GM12874 (cell line): ENCODE measurements around the gene RAN.

Experiments used
- TF ChIP-seq, protein P1 (sequence below): IDR thresholded peaks from 2 replicates; pipeline ENCODE4 v1.5.1; 2011; ENCODE audit warnings: low read depth, mild to moderate bottlenecking, control low read depth, low read length, moderate library complexity; ENCODE audit not compliant: insufficient read depth

The RAN gene

DNA sequence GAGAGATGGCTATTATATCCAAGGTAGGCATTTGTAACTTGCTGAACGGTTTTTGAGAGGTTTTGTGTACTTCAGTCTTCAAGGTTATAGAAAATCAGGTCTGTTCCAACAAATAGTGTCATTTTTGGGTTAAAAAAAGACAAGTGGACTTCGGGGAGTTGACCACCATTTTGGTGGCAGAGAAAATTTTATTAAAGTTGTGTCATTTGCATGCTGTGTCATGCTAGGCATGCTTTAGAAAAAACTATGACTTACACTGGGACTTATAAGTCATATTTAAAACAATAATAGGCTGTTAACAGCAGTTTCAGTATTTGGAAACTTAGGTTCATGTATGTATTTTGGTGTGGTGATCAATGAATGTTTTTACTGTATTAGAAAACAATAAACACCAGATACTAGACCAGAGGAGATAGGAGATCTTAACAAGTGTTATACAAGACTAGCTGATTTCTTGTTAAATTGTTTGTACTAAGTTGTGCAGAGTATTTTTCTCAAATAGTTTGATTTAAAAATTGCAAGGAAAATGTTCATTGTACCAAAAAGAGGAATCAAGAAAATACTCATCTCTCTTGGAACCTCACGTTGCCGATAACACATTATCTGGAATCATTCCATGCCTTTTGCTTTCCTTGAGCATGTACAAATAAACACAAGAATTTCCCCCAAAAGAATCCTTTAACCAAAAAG is 1.4 kb downstream of the RAN start:
- TF ChIP-seq, protein P1, sequence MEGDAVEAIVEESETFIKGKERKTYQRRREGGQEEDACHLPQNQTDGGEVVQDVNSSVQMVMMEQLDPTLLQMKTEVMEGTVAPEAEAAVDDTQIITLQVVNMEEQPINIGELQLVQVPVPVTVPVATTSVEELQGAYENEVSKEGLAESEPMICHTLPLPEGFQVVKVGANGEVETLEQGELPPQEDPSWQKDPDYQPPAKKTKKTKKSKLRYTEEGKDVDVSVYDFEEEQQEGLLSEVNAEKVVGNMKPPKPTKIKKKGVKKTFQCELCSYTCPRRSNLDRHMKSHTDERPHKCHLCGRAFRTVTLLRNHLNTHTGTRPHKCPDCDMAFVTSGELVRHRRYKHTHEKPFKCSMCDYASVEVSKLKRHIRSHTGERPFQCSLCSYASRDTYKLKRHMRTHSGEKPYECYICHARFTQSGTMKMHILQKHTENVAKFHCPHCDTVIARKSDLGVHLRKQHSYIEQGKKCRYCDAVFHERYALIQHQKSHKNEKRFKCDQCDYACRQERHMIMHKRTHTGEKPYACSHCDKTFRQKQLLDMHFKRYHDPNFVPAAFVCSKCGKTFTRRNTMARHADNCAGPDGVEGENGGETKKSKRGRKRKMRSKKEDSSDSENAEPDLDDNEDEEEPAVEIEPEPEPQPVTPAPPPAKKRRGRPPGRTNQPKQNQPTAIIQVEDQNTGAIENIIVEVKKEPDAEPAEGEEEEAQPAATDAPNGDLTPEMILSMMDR: no peak

DNA sequence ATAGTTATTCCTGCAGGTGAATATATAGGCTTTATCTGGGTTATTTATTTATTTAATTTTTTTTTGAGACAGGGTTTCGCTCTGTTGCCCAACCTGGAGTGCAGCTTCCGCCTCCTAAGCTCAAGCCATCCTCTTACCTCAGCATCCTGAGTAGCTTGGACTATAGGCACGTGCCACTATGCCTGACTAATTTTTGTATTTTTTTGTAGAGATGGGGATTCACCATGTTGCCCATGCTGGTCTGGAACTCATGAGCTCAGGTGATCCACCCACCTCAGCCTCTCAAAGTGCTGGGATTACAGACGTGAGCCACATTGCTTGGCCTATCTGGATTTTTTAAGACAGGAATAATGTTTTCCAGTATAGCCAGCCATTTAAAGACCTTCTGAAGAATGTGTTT is 2.0 kb downstream of the RAN start:
- TF ChIP-seq, protein P1: no peak

DNA sequence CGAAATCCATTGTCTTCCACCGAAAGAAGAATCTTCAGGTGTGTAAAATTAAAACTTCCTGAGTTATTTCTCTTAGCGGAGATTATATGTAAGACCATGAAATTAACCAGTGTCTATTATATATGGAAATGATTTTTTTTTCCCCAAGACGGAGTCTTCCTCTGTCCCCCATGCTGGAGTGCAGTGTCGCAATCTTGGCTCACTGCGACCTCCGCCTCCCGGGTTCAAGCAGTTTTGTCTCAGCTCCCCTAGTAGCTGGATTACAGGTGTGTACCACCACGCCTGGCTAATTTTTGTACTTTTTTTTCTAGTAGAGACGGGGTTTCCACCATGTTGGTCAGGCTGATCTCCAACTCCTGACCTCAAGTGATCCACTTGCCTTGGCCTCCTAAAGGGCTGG is 2.8 kb downstream of the RAN start:
- TF ChIP-seq, protein P1: no peak

DNA sequence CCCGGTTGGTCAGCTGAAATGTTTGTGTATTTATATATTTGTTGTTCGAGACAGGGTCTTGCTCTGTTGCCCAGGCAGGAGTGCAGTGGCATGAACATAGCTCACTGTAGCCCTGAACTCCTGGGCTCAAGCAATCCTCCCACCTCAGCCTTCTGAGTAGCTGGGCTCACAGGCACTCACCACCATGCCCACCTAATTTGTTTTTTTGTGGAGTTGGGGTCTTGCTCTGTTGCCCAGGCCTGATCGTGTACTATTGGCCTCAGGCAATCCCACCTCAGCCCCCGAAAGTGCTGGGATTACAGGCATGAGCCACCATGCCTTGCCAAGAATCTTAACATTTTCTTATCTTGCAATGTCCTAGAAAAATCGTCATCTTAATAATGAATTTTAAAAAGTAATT is 3.3 kb downstream of the RAN start:
- TF ChIP-seq, protein P1: no peak

DNA sequence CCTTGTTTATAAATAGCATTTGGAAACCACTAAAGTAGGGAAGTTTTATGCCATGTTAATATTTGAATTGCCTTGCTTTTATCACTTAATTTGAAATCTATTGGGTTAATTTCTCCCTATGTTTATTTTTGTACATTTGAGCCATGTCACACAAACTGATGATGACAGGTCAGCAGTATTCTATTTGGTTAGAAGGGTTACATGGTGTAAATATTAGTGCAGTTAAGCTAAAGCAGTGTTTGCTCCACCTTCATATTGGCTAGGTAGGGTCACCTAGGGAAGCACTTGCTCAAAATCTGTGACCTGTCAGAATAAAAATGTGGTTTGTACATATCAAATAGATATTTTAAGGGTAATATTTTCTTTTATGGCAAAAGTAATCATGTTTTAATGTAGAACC is 4.4 kb downstream of the RAN start:
- TF ChIP-seq, protein P1: no peak

DNA sequence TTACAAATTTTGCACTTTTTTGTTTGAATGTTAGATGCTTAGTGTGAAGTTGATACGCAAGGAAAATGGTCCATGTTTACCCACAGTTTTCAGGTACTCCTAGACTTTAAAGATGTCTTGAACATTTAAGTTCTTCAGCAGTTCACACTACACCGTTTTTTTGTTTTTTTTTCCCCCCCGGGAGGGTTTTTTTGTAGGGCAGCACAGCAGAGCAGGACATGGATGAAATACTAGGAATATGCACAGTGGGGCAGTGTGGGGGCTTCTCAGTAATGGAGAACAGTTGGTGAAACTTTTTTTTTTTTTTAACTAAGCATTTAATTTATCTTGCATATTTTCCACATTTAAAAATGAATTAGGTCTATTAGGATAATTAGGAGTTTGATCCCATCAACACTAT is 4.9 kb downstream of the RAN start:
- TF ChIP-seq, protein P1: no peak

DNA sequence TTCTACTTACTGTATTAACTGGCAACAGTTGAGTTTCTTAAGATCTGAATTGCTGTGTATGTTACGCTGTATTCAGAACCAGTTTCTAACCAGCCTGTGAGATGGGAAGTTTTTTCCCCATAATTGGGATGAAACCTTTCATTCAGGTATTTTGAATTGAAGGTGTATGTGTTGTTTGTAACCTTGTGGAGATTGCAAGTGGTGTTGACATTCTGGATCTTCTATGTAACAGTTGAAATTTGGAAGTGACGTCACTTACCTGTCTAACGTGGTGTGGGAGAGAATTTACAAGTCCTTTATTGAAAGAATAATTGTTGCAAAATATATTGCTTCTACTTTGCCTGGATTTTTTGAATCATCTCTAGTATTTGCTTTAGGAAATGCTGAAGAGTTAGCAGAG is 5.5 kb downstream of the RAN start:
- TF ChIP-seq, protein P1: no peak
